HG02973 (cell line): ENCODE measurements around the gene COL6A3.

Experiments used
- ATAC-seq: cut with Tn5 transposase; IDR thresholded peaks from one replicate; pipeline ENCODE4 v1.9.1; 2021; ENCODE audit warnings: moderate library complexity; ENCODE audit not compliant: unreplicated experiment

COL6A3 gene, protein sequence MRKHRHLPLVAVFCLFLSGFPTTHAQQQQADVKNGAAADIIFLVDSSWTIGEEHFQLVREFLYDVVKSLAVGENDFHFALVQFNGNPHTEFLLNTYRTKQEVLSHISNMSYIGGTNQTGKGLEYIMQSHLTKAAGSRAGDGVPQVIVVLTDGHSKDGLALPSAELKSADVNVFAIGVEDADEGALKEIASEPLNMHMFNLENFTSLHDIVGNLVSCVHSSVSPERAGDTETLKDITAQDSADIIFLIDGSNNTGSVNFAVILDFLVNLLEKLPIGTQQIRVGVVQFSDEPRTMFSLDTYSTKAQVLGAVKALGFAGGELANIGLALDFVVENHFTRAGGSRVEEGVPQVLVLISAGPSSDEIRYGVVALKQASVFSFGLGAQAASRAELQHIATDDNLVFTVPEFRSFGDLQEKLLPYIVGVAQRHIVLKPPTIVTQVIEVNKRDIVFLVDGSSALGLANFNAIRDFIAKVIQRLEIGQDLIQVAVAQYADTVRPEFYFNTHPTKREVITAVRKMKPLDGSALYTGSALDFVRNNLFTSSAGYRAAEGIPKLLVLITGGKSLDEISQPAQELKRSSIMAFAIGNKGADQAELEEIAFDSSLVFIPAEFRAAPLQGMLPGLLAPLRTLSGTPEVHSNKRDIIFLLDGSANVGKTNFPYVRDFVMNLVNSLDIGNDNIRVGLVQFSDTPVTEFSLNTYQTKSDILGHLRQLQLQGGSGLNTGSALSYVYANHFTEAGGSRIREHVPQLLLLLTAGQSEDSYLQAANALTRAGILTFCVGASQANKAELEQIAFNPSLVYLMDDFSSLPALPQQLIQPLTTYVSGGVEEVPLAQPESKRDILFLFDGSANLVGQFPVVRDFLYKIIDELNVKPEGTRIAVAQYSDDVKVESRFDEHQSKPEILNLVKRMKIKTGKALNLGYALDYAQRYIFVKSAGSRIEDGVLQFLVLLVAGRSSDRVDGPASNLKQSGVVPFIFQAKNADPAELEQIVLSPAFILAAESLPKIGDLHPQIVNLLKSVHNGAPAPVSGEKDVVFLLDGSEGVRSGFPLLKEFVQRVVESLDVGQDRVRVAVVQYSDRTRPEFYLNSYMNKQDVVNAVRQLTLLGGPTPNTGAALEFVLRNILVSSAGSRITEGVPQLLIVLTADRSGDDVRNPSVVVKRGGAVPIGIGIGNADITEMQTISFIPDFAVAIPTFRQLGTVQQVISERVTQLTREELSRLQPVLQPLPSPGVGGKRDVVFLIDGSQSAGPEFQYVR (N-terminal part only)

DNA sequence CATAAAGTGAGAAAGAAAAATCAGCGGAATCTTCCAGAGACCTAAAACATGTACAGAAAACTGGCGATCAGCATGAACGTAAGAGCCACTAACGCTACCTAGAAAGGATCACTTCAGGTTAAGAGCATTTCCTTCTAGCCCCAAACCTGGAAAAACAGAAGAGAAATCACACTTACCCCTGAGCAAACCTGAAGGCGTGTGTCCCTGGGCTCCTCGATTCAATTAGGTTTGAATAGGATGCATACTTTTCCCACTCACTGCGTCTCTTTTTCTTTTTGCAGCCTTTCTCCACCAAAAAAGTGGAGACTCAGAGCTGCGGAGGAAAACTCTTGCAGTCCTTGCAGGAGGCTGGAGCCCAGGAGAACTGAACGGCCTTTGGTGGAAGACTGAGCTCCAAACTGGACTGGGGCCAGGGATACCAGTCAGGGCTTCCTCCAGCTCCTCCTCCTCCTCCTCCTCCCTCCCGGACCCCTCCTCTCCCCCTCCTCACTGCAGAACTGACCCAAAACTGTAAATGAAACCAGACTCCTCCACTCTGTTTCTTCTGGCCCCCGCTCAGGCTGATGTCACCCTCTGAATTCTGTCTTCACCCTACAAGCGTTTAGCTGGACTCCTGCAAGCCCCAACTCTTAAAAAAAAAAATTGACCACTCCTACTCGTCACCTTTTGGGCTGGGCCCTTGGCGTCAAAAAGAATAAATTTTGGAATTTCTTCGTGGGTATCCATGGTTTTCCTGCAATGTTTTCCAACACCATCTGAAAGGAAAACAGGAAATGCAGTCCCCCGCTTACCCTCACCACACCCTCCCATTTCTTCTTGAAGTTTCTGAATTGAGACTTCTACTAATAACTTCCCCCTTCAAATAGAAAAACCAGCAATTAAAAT lies at the start of gene COL6A3:
COL6A3 (minus strand) TSS at position 388 of the 885 bp plus-strand sequence. CDS start 17,347 bp downstream, outside the sequence.
- ATAC-seq: no peak

DNA sequence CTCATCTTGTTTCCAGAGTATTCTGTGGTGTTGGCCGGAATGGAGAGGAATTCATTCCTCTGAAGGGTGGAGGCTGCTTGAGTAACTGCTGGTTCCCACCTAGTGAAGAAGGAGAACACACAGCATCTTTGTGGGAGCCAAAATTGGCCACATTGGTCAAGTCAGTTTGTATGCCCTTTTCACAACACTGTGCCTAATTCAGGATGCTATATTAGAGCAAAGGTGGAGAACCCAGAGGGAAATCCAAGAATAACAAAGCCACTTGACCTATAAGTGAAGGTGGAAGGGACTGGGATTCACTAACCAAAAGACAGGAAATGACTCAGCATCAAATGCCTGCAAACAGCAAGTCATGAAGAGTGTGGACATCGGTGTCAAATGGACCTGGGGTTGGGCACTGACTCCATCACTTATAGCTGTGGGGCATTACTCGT lies 45.8 kb upstream of the COL6A3 start:
- ATAC-seq: no peak

DNA sequence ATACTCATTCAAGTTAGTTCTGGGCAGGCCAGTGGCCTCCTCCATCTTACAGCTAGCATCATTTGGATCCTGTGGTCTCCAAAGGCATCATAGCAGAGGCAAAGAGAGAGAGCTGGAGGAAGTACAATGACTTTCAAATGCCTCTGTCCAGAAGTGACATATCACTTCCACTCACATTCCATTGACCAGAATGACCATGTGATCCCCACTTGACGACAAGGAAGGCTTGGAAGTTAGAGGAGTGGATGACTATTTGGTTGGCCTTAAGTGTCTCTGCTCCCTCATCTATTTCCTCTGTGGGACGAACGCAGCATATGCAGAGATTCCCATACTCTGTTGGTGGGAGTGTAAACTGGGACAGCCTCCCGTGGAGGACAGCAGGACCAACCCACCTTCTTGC lies 45.3 kb upstream of the COL6A3 start:
- no peak for ATAC-seq

DNA sequence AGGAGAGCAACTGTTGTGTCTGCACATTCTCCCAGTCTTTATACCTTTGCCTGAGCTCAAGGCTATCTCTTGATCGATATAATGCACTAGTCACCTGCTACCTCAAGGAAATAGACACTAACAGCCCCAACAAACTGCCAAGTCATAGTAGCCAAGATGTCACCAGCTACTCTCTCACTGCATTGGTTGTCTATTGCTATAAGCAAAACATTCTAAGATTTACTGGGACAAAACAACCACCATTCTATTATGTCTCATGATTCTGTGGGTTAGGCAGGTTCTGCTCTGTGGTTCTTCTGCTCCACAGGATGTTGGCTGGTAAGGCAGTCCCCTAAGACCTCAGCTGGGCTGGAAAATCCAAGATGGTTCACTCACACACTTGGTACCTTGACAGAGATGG lies 44.6 kb upstream of the COL6A3 start:
- no peak for ATAC-seq

DNA sequence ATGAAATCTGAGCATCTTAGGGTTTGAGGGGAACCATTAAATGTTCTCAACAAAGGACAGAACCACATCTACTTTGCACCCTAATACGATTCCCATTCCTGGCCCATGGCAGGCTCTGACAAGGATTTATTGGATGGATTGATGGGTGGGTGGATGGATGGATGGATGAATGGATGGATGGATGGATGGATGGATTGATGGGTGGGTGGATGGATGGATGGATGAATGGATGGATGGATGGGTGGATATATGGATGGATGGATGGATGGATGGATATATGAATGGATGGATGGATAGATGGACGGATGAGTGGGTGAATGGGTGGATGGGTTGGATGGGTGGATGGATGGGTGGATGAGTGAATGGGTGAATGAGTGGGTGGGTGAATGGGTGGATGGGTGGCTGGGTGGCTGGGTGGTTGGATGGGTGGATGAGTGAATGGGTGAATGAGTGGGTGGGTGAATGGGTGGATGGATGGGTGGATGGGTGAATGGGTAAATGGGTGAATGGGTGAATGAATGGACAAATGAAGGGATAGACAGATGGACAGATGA lies 43.5 kb upstream of the COL6A3 start:
- no peak for ATAC-seq

DNA sequence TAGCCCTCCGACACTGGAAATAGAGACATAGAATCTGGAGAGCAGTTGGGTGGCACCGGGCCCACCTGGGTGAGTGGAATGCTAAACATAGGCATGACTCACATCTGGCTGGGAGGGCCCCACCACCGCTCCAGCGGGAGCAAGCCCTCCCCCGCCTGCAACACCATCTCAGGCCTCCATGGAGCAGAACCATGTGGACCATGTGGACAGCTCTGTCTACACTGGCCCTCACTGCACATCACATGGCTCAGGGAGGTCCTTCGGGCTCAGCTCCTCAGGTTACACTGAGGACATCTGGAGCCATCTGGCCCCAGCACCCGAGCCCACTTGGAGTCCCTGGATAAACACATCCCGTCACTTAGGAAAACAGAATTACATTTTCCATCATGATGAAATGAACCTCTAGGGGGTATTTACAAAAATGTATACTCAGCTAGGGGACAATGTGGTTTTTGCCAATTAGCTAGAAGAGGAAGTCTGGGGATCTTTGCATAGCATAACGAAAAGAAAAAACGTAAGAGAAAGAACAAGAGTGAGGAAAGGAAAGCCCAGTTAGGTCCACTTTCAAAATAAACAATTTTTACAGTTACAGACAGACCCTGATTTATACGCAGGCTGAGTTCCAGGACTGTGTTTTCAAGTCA lies 42.4 kb upstream of the COL6A3 start:
- ATAC-seq: no peak

DNA sequence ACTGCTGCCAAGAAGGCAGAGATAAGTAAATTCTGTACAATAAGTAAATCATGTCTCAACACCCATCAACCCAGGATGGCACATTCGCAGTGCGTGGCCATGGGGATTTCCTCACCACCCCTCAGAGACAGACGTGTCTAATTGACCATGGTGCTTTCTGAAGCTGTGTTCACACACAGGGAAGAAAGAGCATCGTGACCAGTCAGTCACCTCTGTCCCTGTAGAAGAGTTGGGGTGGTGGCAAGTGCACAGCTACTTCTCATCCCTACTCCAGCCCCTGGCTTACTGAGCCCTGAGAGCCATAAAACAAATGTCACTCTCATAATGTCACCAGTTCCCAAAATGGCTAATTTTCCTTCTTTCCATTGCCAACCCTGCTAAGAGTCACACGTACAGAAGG lies 41.8 kb upstream of the COL6A3 start:
- no peak for ATAC-seq

DNA sequence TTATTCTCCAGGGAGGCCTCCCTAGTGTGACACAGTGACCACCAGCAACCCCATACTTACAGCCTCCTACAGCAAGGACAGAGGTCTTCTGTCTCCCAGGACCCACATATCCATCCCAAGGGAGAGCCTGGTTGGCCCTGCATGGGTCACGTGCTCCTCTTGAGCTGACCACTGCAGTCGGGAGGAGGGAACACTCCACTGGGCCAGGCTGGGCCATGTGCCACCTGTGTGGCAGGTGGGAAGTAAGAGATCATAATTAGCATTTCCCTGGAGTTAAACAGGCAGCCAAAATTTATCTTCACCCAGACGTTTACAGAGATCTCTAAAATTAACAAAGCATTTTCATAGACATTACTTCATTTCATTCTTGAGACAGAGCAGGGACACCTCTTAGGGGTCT lies 39.7 kb upstream of the COL6A3 start:
- ATAC-seq: no peak

DNA sequence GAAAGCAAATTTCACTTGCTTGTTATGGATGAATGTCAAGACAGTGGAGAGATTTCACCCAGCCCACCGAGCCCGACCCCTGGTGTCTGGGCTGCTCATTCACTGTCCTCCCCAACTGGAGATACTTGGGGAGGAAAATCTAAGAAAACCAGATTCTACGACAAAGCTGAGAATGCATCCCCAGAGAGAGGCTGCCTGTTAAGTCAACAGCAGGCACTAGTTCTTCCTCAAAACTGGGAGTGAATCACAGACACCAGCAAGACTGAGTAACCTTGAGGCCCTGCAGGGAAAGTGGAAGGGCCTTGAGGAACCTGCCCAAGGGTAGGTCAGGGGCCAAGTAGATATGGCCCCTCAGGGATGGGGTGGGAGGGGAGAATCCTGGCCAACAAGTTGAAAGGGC lies 38.9 kb upstream of the COL6A3 start:
- ATAC-seq: no peak

DNA sequence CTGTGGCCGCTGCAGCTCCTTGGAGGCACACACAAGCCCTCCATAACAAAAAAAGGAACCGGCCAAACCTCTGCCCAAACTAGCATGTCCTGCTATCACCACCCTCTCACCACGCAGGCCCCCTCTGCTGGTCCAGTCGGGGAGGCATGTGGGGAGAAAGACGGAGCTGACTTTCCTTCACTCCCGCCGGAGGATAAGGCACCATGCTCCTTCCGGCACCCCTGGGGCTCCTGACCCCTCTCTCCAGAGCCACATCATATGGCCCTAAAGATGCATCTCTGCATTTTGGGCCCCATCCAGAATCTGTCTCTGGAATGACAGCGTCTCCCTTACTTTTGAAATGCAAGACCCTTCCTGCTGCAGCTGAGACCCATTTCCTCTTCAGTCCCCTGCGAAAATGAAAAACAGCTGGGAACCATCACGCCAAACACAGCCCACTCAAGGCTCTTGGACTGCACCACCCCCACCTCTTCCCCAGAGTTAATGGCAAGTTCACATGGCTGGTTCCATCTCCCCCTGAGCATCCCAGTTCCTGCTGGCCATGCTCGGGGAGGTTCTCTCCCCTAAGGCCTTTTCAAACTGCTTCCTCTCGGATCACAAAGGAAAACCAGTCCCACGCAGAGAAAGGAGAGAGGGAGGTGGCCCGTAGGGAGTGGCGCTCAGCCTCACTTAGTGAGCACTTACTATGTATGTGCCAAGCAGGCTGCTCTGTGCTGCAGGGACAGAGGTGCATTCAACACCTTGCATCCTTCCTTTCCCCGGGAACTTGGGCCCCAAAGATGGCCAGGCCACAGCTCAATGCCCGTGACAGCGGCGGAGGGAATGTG lies 37.9 kb upstream of the COL6A3 start:
- ATAC-seq: no peak

DNA sequence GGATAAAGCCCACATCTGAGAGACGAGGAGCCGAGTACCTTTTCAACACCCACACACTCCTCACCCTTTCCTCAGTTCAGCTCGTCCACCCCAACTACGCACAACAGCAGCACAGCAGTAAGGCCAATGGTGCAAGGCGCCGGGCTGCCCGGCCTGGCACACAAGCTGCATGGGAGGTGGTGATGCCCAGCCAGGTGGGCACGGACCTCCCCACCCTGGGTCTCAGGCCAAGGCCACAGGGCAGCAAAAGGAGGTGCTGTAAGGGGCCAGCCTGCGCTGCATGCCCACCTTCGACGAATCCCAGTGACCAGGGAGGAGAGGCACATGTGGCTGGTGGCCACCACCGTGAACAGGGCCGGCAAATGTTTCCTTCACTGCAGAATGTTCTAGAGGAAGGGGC lies 36.6 kb upstream of the COL6A3 start:
- no peak for ATAC-seq

DNA sequence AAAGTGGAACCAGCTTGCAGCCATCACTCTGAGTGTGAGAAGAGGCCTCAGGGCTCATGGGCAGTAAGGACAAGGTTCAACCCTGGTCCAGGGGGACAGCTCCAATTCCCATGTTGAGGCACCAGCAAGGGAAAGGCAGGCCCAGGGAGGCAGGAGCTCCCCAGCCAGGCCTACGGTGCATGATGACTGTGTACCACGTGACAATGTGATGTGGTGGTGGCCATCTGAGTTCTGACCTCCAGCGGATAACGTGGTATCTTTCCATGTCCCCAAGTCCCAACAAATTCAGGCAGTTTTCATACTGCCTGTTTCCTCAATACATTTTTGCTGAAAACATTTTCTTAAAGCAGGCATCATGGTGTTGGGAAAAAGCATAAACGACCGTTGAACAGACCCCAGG lies 36.1 kb upstream of the COL6A3 start:
- no peak for ATAC-seq

DNA sequence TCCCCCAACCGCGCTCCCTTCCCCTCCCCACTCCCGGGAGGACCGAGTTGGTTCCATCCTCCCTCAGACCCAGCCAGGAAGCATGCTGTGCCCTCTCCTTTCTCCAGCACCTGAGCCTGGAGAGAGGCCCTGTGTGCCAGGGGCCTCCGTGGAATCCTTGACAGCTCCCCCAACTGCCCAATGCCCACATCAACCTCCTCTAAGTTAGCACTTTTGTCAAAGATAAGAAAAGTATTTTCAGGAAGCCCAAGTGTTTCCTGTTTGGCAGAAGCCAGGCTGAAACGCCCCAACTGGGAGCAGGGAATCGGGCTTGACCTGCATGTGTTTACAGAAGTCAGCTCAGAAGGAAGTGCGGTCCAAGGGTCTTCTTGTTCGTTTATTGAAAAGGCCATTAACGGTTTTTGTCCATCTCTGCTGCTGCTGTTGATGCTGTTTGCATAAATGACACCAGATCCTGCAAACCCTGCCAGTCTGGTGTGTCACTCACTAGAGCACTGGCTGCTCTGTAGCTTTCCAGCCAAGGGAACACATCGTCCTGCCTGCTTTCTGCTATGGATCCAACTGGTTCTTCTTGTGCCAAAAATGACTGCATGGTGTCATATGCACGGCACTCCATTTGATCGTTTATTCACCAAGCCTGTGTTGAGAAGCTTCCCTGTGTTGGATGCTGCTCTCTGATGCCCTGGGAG lies 35.4 kb upstream of the COL6A3 start:
- ATAC-seq: no peak

DNA sequence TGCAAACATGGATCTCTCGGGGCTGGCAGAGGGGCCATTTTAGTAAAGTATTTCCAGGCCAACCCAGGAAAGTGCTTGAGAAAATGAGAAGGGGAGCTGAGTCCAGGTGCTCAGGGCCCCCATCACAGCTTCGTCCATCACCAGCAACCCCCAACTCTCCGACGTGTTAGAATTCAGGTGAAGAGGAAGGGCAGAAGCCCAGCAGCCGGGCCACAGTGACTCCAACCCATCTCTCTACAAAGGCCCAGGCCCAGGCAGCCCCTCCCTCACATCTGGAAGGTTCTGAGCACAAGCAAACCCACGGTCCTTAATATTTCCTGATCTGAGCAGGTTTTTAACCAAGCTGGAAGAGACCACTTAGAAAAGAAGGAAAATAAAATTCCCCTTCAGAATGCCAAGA lies 34.7 kb upstream of the COL6A3 start:
- ATAC-seq: no peak

DNA sequence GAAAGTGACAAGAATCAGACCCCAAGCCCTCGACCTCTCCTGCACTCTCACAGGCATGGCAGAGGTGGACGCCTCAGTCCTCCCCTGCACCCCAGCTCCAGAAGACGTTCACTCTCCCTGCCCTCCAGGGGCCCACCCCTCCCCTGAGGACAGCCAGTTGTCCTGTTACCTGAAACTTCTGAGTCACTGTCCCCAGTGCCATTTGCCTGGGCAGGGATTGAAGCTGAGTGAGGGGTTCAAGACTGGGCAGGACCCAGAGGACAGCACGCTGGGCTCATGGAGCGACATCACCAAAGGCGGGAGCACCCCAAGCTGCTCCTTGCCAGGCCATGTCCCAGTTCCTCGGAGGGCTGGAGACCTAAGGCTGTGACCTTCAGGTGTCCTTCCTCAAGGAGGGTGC lies 34.2 kb upstream of the COL6A3 start:
- ATAC-seq: no peak

DNA sequence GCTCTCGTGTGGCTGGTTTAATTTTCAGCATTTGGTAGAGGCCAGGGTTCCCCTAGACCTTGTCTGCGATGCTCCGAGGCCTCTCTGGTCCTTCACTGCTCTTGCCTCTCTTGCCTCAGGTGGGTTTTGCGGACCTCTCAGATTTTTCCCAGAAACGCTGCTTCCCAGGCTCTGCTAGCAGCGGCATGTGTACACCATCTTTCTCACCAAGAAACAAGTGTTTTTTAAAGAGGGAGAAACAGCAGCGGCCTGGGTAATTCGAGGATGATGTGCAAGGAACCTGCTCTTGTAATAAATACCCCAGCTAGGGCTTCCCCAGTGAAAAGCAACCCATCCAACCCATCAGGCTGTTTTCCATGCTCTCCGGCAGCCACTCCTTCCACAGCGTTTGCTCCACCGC lies 33.5 kb upstream of the COL6A3 start:
- ATAC-seq: no peak

DNA sequence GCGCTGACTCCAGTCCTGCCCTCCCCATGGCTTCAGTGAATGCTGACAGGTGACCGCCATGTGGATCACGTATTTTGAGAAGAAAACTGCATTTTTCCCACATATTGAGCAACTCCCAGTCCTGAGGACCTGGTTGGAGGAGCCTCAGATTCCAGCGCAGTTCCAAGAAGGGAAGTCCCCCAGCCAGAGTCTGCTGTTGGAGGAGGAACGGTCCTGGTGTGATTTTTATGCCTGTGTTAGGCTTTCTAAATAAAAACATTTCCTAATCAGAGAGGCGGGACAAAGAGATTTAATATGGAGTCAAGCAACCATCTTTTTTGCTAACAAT lies 32.3 kb upstream of the COL6A3 start:
- no peak for ATAC-seq

DNA sequence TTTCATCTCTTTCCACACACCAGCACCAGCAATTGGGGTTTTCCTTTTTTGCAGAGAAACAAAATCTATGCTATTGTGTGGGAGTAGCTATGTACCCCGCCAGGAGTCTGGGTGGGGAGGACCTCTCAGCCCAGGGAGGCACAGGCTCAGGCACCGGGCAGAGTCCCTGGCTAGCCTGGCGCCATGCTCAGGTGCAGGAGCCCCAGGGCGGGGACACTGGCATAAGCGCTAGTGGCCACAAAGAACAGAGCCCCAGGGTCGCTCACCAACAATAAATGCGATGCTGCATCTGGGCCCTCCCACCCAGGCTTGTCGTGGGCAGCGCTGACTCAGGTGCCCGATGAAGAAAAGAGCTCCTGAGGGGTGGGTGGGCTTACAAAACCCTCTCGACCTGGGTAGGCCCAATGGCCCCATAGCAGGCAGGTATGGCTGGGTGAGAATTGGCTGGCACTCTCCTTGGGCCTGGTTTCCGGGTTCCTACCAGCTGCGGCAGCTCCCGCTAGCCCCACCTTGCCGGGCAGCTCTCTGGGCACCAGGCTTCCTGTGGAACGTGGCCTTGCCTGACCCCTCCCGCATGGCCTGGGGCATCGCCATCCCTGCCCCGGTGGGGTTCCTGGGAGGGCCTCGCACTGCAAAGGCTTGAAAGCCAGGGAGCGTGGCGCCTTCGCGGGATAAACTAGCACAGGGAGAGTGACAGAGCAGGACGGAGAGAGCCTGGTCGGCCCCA lies 31.8 kb upstream of the COL6A3 start:
- ATAC-seq: no peak
